GM12878 (cell line): Measurements from ENCODE around the gene GNG12. TPM values are rescaled to one million over a fixed set of nuclear protein-coding genes. Genes with fewer than 3 reads are reported as not detected.
"Not testable (repeated sequence)": the region's sequence is repeated elsewhere in the genome, so short reads cannot be mapped to it uniquely, and the experiment has no call there.

ENCODE experiments used
- ATAC-seq: fragments of 200-7000 bp; cut with Tn5 transposase; 3 replicates; pipeline ENCODE4 v1.9.1; 2020; ENCODE audit warnings: mild to moderate bottlenecking, moderate library complexity
- BruUV-seq: library from RNA; stranded (reverse); fragments of 400-500 nt; replicated peaks from 2 replicates; lab custom pipeline; 2021; lab: Mats Ljungman, UMichigan
- CTCF ChIA-PET: fragments of 300-600 bp; sonication (Branson Sonifier 250); formaldehyde crosslinking; extraction: SDS; loops from one replicate; lab custom pipeline; 2021; ENCODE audit warnings: inconsistent platforms; lab: Yijun Ruan, JAX
- POLR2A ChIA-PET: fragments of 350-600 bp; formaldehyde crosslinking; extraction: SDS; loops from one replicate; lab custom pipeline; 2021; ENCODE audit warnings: inconsistent platforms; lab: Charles Lee
- RAD21 ChIA-PET: fragments of 300-600 bp; sonication (Branson Sonifier 250); formaldehyde crosslinking; loops from one replicate; lab custom pipeline; 2023; ENCODE audit warnings: antibody characterized with exemption; ENCODE audit not compliant: unreplicated experiment; lab: Charles Lee
- SMC1A ChIA-PET: fragments of 300-600 bp; sonication (Branson Sonifier 250); formaldehyde crosslinking; loops from one replicate; lab custom pipeline; 2023; ENCODE audit not compliant: unreplicated experiment, uncharacterized antibody; lab: Charles Lee
- DNase-seq: peaks from one replicate; pipeline ENCODE4 v3.0.0-alpha.2; 2011; ENCODE audit warnings: low read depth, low spot score
- FAIRE-seq: peaks from 3 replicates; lab custom pipeline; 2011; peaks lifted over from hg19 to GRCh38; lab: Jason Lieb, UNC
- H2AFZ ChIP-seq: 2 replicates; pipeline ENCODE4 v1.6.0; 2011; ENCODE audit warnings: low read depth, low read length, control low read depth; ENCODE audit not compliant: control insufficient read depth
- H3K27ac ChIP-seq: 2 replicates; pipeline ENCODE4 v1.5.1; 2011; ENCODE audit warnings: control low read depth; ENCODE audit not compliant: control insufficient read depth, insufficient read depth
- H3K27me3 ChIP-seq, 2 experiments: replicated peaks in 1 of 2; 2 replicates each; pipeline versions ENCODE4 v1.6.0 to v1.6.1; 2011; ENCODE audit warnings: low read length in 1 of 2; ENCODE audit not compliant: control insufficient read depth in 2 of 2, insufficient read depth in 2 of 2
- H3K36me3 ChIP-seq, 2 experiments: 2 replicates each; pipeline ENCODE4 v1.5.1; 2011; ENCODE audit warnings: low read length in 1 of 2; ENCODE audit not compliant: control insufficient read depth in 2 of 2, insufficient read depth in 2 of 2
- H3K4me1 ChIP-seq: 2 replicates; pipeline ENCODE4 v1.6.1; 2011; ENCODE audit warnings: mild to moderate bottlenecking, low read length, moderate library complexity, mixed read lengths; ENCODE audit not compliant: control insufficient read depth, insufficient read depth
- H3K4me2 ChIP-seq: 2 replicates; pipeline ENCODE4 v1.6.0; 2011; ENCODE audit warnings: control low read depth; ENCODE audit not compliant: control insufficient read depth, insufficient read depth
- H3K4me3 ChIP-seq: fragments of 200-600 bp; sonication (generic); 2 replicates; pipeline ENCODE4 v1.5.1; 2016
- H3K79me2 ChIP-seq: 2 replicates; pipeline ENCODE4 v1.6.0; 2011; ENCODE audit warnings: low read length; ENCODE audit not compliant: control insufficient read depth, insufficient read depth
- H3K9ac ChIP-seq: 2 replicates; pipeline ENCODE4 v1.8.0; 2011; ENCODE audit warnings: low read length, control low read depth, mixed read lengths; ENCODE audit not compliant: control insufficient read depth, insufficient read depth
- H3K9me3 ChIP-seq: replicated peaks from 3 replicates; pipeline ENCODE4 v1.5.1; 2011; ENCODE audit warnings: mild to moderate bottlenecking, low read length; ENCODE audit not compliant: control insufficient read depth, insufficient read depth
- H4K20me1 ChIP-seq: 2 replicates; pipeline ENCODE4 v1.6.0; 2011; ENCODE audit not compliant: control insufficient read depth, insufficient read depth
- CHD1 ChIP-seq: IDR thresholded peaks from 2 replicates; pipeline ENCODE4 v1.6.1; 2012; ENCODE audit warnings: low read depth, low read length, improper control_type of control experiment
- FOXM1 ChIP-seq: IDR thresholded peaks from 2 replicates; pipeline ENCODE4 v1.6.1; 2012; ENCODE audit warnings: low read depth, mild to moderate bottlenecking, inconsistent platforms, low read length, moderate library complexity
- WGBS: methylation state at CpG from one replicate; pipeline ENCODE4 v1.1.6; 2016; ENCODE audit warnings: low lambda C conversion rate; ENCODE audit not compliant: insufficient replicate concordance, insufficient coverage; ENCODE audit errors: missing lambda C conversion rate; 5-methylcytosine and 5-hydroxymethylcytosine counted together
- in situ Hi-C: fragments of 300-500 bp; cut with MboI; formaldehyde crosslinking; loops from 9 replicates; pipeline ENCODE4 v1.14.3; 2018; ENCODE audit warnings: mixed read lengths
- intact Hi-C: fragments of 100-400 bp; cut with micrococcal nuclease; formaldehyde crosslinking; loops from one replicate; pipeline ENCODE4 v1.14.2; 2022; ENCODE audit not compliant: unreplicated experiment
- polyA plus RNA-seq, 11 experiments: library from polyadenylated mRNA; depleted of rRNA in 4 of 11; unstranded in 6 of 11; stranded (reverse) in 5 of 11; fragments of >200 nt; fragmentation: Nextera tagmentation in 4 of 11; fragmentation: Illumina TruSeq in 1 of 11; extraction: Ambion mirVana in 4 of 11; extraction: Trizol in 1 of 11; gene quantifications; 1 replicate in 1 of 11; 2 replicates in 10 of 11; pipeline versions ENCODE4 v1.2.1 to v1.2.3, GENCODE V29; 2011 to 2016; ENCODE audit warnings: inconsistent platforms in 2 of 11, missing spikeins in 2 of 11, low read depth in 1 of 11
- total RNA-seq, 4 experiments: library from RNA; depleted of rRNA in 3 of 4; stranded (reverse); fragments of >200 nt in 3 of 4; fragmentation: Illumina TruSeq in 1 of 4; extraction: Trizol in 1 of 4; gene quantifications; 2 replicates each; pipeline versions ENCODE4 v1.2.1 to v1.2.3, GENCODE V29; 2013 to 2021
- TF ChIP-seq, protein P1 (sequence below): fragments of 150-350 bp; IDR thresholded peaks from 2 replicates; pipeline ENCODE4 v1.6.1; 2016; ENCODE audit warnings: low read depth, low read length

The GNG12 gene
- total and polyA plus RNA-seq, 10 of the 15 experiments (the other 5 are each of a cell fraction or from before 2014, with no cell fraction given): 0.22 to 32.8 (median 0.35) TPM

DNA sequence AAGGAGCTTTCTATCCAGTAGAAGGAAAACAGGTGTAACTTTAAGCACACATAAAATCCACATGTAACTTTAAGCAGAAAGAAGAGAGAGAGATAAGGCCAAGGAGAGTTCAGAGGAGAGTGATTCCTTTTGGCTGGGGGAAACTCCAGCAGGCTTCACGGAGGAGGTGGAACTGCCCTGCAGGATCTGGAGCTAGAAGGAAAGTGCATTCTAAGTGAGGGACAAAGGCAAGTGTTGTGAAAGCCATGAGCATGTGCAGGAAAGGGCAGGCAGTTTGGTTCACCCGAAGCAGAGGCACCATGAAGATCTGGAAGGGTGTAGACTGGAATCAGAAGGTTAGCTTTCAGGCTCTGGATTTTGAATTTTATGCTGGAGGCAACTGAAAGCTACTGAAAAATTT, 101.9 kb downstream of the GNG12 start:
- ChIA-PET SMC1A (interaction anchor here (1.0 to 14.7 kb wide), 10 partner anchors 10 to 160 kb away, joined by 3 to 227 read pairs (median 9); no protein-coding TSS in a partner anchor), CTCF (interaction anchor here (1.2 to 5.8 kb wide), 7 partner anchors 10 to 47 kb away, joined by 3 to 40 read pairs (median 4); partner anchors contain the start of gene GADD45A), RAD21 (interaction anchor here (0.8 to 2.2 kb wide), 3 partner anchors 12 to 41 kb away, joined by 4 to 12 read pairs (median 5); no protein-coding TSS in a partner anchor), POLR2A (interaction anchor here (0.7 to 1.5 kb wide), 5 partner anchors 9 to 98 kb away, joined by 3 to 9 read pairs (median 4); partner anchors contain the start of gene GADD45A)
- Histone ChIP-seq H2AFZ (no peak overlapping the region), H3K4me1 (peaks cover 29% of the 10 kb centered on the region), H3K36me3 (no peaks in the 10 kb centered on the region), H3K9me3 (no peaks in the 10 kb centered on the region), H3K4me3 (no peak overlapping the region), H3K27ac (no peak overlapping the region), H3K9ac (no peak overlapping the region), H3K79me2 (no peaks in the 10 kb centered on the region), H4K20me1 (no peaks in the 10 kb centered on the region), H3K4me2 (no peak overlapping the region), H3K27me3 (no peaks in the 10 kb centered on the region)
- FAIRE-seq (no peak), ATAC-seq (no peak), DNase-seq (no peak)
- WGBS: 53% methylated on average over 2 of the region's 2 CpGs
- BruUV-seq: no TSS peak
- TF ChIP-seq, protein P1, sequence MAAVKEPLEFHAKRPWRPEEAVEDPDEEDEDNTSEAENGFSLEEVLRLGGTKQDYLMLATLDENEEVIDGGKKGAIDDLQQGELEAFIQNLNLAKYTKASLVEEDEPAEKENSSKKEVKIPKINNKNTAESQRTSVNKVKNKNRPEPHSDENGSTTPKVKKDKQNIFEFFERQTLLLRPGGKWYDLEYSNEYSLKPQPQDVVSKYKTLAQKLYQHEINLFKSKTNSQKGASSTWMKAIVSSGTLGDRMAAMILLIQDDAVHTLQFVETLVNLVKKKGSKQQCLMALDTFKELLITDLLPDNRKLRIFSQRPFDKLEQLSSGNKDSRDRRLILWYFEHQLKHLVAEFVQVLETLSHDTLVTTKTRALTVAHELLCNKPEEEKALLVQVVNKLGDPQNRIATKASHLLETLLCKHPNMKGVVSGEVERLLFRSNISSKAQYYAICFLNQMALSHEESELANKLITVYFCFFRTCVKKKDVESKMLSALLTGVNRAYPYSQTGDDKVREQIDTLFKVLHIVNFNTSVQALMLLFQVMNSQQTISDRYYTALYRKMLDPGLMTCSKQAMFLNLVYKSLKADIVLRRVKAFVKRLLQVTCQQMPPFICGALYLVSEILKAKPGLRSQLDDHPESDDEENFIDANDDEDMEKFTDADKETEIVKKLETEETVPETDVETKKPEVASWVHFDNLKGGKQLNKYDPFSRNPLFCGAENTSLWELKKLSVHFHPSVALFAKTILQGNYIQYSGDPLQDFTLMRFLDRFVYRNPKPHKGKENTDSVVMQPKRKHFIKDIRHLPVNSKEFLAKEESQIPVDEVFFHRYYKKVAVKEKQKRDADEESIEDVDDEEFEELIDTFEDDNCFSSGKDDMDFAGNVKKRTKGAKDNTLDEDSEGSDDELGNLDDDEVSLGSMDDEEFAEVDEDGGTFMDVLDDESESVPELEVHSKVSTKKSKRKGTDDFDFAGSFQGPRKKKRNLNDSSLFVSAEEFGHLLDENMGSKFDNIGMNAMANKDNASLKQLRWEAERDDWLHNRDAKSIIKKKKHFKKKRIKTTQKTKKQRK: no peak
- TF ChIP-seq FOXM1: no peak
- TF ChIP-seq CHD1: no peak
- intact Hi-C loops (loop anchor here (5.0 kb wide), 1 partner anchor 44 kb away; the partner anchor contains the start of gene GADD45A), in situ Hi-C loops (no loop called here)

- POLR2A ChIA-PET: interaction anchor here (0.9 to 1.5 kb wide), 7 partner anchors 8 to 168 kb away, joined by 3 to 6 read pairs (median 4); partner anchors contain the start of gene GADD45A
- not testable (repeated sequence) for H3K36me3 ChIP-seq
- 83% methylated on average over 9 of the region's 9 CpGs for WGBS
These were observed 103.0 kb downstream of the GNG12 start for GRCh38 chr1:67730312-67730711.

More at GRCh38 chr1:67730312-67730711, 103.0 kb downstream of the GNG12 start:
- H3K27me3 ChIP-seq, H3K4me2 ChIP-seq, H3K4me3 ChIP-seq, H3K9ac ChIP-seq, H3K9me3 ChIP-seq, BruUV-seq, ATAC-seq, in situ Hi-C loops, DNase-seq, H4K20me1 ChIP-seq, H3K79me2 ChIP-seq, FAIRE-seq, H2AFZ ChIP-seq, H3K27ac ChIP-seq: not testable (repeated sequence)
- intact Hi-C loops: loop anchor here (5.0 kb wide), 1 partner anchor 43 kb away; the partner anchor contains the start of gene GADD45A
- ChIA-PET RAD21 (interaction anchor here (0.7 to 2.1 kb wide), 6 partner anchors 13 to 40 kb away, joined by 3 to 5 read pairs (median 4); no protein-coding TSS in a partner anchor), CTCF (interaction anchor here (0.5 to 5.8 kb wide), 6 partner anchors 25 to 167 kb away, joined by 3 to 40 read pairs (median 4); partner anchors contain the start of gene GADD45A), SMC1A (interaction anchor here (1.2 to 14.7 kb wide), 12 partner anchors 9 to 159 kb away, joined by 3 to 227 read pairs (median 6); partner anchors contain the start of gene GADD45A)
- H3K4me1 ChIP-seq: peaks cover 19% of the 10 kb centered on the region
